H7 (cell line): ENCODE data around the gene AFG3L2. TPM values are rescaled to one million over a fixed set of nuclear protein-coding genes. Genes with fewer than 3 reads are reported as not detected.
"Not testable (repeated sequence)": the region's sequence is repeated elsewhere in the genome, so short reads cannot be mapped to it uniquely, and the experiment has no call there.

Experiments
- DNase-seq: peaks from one replicate; pipeline ENCODE4 v3.0.0; 2012
- H3K27me3 ChIP-seq: 2 replicates; pipeline ENCODE4 v1.6.0; 2011; ENCODE audit warnings: mild to moderate bottlenecking, low read length; ENCODE audit not compliant: control insufficient read depth, insufficient read depth
- H3K36me3 ChIP-seq: replicated peaks from 2 replicates; pipeline ENCODE4 v1.5.1; 2011; ENCODE audit warnings: low read length; ENCODE audit not compliant: control insufficient read depth, insufficient read depth
- H3K4me3 ChIP-seq: 2 replicates; pipeline ENCODE4 v1.5.1; 2011; ENCODE audit warnings: low read depth, mild to moderate bottlenecking, control low read depth, low read length, moderate library complexity; ENCODE audit not compliant: insufficient read depth
- total RNA-seq: library from RNA; depleted of rRNA; stranded (reverse); fragments of >200 nt; shearing (Covaris generic); gene quantifications from 2 replicates; pipeline ENCODE4 v1.2.3, GENCODE V29; 2014; rRNA removed

The AFG3L2 gene
- total RNA-seq = 108 and 132 TPM in 2 replicates

DNA sequence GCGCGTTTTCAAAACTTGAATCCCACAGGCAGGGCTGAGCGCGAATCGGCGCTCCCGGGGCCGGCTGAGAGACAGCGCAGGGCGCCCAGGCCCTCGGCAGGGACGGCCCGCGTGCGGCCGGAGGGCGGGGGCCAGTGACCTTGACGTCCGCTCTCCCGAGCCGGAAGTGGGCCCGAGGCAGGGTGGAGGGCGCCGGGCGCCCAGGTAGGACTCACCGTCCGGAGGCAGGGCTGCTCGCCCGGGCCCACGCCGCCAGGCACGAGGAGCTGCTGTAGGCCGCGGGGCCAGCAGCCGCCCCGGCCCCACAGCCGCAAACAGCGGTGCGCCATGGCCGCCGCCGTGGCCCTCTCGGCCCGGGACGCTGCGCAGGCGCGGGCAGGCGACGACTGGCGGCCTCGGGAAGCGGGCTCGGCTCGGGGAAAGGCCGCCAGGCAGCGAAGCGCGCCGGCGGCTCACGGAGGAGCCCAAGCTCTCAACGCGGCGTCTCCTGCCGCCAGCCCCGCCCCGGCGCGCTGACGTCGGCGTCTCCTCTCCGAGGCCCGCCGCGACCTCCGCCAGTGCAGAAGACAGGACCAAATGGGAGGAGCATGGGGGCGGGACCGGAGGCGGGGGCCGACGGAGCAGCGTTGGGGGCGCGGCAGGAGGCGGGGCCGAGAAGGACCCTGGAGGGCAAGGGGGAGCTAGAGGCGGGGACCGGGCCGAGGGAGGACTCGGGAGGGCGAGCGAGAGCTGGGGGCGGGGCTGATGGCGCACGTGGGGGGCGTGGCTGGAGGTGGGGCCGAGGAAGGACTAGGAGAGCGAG lies at the start of gene AFG3L2:
Gene AFG3L2, minus strand, starts transcription at position 474 of the 802 bp plus-strand sequence. Its CDS starts 145 bp downstream, at position 329.
- Histone ChIP-seq H3K4me3 (peak within 1 kb of the TSS; percentile 81), H3K27me3 (no peaks in the 10 kb centered on the region), H3K36me3 (no peaks in the 10 kb centered on the region)
- peak; percentile 99 for DNase-seq

DNA sequence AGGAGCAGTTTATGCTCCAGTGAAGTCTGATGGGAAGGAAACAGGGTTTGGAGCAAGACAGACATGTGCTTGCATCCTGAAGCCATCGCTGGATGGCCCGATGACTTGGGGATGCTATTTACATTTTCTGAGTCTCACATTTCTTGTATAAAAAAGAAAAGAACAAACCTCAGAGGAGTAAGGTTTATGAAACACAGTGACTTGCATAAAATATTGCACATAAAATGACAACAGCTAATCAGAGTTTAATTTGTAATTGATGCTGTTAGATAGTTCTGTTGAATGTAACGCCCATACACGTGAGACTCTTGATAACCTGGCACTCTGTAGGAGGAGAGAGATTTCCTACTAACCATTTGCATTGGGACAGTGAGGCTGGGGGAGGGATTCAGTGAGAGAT lies 47.2 kb upstream of the AFG3L2 start:
- no peak for DNase-seq
- Histone ChIP-seq H3K4me3 (no peak overlapping the region), H3K27me3 (no peaks in the 10 kb centered on the region), H3K36me3 (no peaks in the 10 kb centered on the region; the same call in 1 of the 2 replicates)

DNA sequence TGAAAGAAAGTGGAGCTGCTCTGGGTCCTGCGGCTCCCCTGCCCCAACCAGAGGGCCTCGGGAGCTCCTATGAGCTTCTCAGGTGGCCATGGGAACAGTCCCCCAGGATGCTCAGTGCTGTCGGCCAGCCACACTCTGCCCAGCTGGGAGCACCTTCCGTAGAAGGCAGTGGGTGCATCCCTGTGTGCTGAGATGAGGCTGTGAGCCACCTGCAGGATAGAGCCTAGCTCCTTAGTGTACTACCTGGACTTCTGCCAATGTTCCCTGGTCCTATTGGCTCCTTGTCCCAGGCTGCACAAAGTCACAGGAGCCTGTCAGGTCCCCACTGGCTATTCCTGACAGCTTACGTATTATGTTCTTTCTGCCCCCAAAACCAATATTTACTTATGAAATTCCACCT lies 46.8 kb upstream of the AFG3L2 start:
- no peak for DNase-seq
- Histone ChIP-seq H3K36me3 (no peaks in the 10 kb centered on the region; the same call in 1 of the 2 replicates), H3K4me3 (no peak overlapping the region), H3K27me3 (no peaks in the 10 kb centered on the region)

DNA sequence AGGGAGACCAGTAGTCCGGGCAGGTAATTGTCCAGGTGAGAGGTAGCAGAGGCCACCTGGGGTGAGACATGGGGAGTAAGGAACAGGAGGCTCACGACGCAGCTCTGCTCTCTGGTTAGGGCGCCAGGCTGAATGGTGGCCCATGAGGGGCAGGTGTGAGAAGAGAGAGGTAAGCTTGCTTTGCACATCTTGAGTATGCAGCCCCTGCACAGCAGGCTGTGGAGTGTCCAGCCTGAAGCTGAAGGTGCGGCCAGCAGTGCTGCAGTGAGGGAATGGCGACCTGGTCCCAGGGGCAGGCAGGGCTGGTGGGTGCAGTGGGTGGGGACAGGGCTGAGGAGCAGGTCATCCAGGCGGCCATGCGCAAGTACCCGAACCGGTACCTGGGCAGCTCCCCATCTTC lies 46.4 kb upstream of the AFG3L2 start:
- no peaks in the 10 kb centered on the region for H3K27me3 ChIP-seq
- no peaks in the 10 kb centered on the region; the same call in 1 of the 2 replicates for H3K36me3 ChIP-seq
- H3K4me3 ChIP-seq = no peak overlapping the region
- DNase-seq = no peak

DNA sequence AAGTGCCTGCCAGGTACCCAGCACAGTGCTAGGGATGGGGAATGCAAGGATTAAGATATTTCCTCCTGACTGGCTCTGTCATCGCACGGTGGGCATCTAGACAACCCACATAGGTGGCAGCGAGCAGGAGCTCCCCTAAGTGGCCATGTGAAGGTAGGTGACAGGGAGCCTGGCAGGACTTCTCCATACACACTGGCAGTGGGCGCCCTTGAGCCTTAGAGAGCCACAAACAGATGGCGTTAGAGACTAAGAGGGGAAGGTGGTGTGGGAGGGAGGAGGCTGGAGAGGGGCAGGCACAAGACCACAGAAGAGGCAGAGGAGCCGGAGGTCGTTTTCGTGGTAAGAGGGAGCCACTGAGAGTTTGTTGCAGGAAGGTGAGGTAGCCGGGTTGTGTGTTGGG lies 45.9 kb upstream of the AFG3L2 start:
- H3K4me3 ChIP-seq = no peak overlapping the region
- peak; percentile 59 for DNase-seq
- no peaks in the 10 kb centered on the region; the same call in 1 of the 2 replicates for H3K36me3 ChIP-seq
- H3K27me3 ChIP-seq = no peaks in the 10 kb centered on the region; the same call in 1 of the 2 replicates

DNA sequence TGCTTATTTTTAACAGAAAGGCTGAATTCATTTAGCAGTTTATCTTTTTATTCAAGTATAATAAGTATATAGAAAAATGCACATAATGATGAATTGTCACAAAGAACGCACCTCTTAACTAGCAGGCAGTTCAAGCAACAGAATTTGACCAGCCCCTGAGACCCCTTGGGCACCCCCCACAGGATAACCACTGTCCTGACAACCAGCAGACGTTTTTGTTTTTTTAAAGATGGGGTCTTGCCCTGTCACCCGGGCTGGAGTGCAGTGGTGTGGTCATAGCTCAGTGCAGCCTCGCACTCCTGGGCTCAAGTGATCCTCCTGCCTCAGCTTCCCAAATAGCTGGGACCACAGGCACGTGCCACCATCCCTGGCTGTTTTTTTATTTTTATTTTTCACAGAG lies 44.7 kb upstream of the AFG3L2 start:
- H3K4me3 ChIP-seq = no peak overlapping the region
- no peaks in the 10 kb centered on the region; the same call in 1 of the 2 replicates for H3K27me3 ChIP-seq
- peak; percentile 70 for DNase-seq
- H3K36me3 ChIP-seq = no peaks in the 10 kb centered on the region; the same call in 1 of the 2 replicates

DNA sequence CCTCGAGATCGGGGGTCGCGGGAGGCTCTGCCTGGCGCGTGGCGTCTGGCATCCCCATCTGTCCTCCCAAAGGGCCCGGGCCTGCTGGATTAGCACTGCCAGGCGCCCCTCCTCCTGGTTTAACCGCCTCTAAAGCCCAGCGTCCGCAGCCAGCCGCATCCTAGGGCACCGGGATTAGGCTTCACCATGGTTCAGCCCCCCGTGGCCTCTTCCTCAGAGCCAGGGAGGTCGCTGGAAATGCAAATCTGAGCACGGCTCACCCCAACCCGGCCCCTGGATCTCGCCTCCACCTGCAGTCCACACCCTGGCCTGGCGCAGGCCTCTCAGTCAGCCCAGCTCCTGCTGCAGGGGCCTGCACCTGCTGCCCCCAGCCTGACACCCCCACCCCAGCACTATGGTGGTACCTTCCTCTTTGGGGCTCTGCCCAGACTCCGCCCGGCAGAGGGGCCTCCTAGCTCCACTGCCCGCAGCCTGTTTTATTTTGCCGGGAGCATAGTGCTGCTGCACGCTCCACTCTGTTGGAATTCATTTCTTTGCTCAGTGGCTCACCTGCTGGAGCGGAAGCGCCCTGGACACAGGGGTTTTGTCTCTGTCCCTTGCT lies 43.9 kb upstream of the AFG3L2 start:
- DNase-seq = peak; percentile 92
- no peaks in the 10 kb centered on the region; the same call in 1 of the 2 replicates for H3K27me3 ChIP-seq
- H3K36me3 ChIP-seq = no peaks in the 10 kb centered on the region
- peak overlapping the region; percentile 36 for H3K4me3 ChIP-seq

DNA sequence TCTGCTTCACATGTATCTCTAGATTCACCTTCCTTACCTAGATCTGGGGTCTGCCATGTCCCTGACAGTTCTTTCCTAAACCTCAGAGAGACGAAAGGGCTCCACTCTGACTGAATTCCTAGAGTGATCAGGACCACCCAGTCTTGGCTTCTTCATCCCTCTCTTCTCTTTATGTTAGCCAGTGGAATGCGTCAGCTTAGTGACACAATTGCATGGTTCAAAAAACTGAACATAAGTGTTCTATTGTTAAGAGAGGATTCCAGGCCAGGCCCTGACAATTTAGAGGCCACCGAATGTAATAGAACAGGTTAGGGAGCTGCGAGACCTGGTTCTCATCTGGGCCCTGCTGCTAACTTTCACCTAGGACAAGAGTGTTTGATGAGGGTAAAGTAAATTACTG lies 40.7 kb upstream of the AFG3L2 start:
- Histone ChIP-seq H3K4me3 (no peak overlapping the region), H3K27me3 (no peaks in the 10 kb centered on the region; the same call in 1 of the 2 replicates), H3K36me3 (no peaks in the 10 kb centered on the region)
- no peak for DNase-seq

DNA sequence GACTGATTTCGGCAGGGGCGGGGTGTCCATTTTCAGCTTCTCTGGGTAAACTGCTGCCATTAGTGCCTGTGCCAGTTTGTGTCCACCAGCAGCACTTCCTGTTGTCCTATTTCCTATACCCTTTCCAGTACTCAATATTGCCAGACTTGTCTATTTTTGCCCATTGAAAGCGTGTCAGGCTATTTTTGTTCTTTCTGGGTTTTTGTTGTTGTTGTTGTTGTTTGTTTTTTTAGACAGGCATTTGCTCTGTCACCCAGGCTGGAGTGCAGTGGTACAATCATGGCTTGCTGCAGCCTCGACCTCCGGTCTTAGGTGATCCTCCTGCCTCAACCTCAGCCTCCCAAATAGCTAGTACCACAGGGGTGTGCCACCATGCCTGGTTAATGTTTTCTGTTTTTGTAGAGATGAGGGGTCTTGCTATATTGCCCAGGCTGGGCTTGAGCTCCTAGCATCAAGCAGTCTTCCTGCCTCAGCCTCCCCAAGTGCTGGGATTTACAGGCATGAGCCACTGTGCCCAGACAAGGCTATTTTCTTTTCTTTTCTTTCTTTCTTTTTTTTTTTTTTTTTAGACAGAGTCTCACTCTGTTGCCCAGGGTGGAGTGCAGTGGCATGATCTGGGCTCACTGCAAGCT lies 39.2 kb upstream of the AFG3L2 start:
- no peak overlapping the region for H3K4me3 ChIP-seq
- no peaks in the 10 kb centered on the region; the same call in 1 of the 2 replicates for H3K27me3 ChIP-seq
- DNase-seq = no peak
- no peaks in the 10 kb centered on the region for H3K36me3 ChIP-seq

DNA sequence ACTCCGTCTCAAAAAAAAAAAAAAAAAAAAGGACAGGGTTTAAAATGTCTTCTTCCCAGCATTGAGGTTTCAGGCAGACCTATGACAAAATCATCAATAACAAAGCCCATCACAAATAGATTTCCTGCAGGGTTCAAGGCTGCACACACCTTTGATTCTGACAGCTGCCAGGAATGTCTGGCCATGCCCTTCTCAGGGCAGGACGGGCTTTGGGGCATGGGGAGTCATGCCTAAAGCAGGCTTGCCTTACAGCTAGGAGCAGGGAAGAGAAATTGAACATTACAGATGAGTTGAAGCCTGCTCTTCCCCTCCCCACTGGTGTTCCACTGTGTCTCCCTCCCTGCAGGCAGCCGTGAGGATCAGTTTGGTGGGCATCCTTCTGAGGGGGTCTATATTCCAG lies 34.4 kb upstream of the AFG3L2 start:
- DNase-seq = no peak
- H3K27me3 ChIP-seq = peaks cover 8% of the 10 kb centered on the region
- no peak overlapping the region for H3K4me3 ChIP-seq
- H3K36me3 ChIP-seq = no peaks in the 10 kb centered on the region

DNA sequence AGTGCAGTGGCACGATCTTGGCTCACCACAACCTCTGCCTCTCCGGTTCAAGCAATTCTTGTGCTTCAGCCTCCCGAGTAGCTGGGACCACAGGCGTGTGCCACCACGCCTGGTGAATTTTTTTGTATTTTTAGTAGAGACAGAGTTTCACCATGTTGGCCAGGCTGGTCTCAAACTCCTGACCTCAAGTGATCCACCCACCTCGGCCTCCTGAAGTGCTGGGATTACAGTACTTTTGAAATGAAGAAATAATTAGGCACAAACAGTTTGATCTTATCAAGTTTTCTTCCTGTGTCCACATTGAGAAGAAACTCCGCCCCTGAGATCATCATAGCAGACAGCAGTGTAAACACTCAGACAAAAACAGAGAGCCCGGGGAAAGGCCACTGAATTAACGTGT lies 33.7 kb upstream of the AFG3L2 start:
- H3K4me3 ChIP-seq, DNase-seq, H3K36me3 ChIP-seq: not testable (repeated sequence)
- peaks cover 15% of the 10 kb centered on the region for H3K27me3 ChIP-seq

DNA sequence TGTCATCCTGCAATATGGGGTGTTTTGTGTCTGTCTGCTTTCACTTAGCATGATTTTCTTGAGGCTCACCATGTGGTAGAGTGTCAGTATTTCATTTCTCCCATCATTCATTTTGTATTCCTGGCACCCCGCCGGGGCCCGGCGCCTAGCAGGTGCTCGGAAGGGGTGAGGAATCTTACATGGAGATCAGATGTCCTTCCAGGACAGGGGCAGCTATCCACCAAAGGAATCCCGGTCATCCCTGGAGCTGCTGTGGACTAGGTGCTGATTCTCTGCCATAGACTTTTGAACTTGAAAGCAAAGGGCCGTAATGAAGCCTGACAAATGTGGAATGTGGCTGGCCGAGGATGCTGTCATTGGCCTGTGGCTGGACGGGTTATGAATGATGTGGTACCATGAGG lies 33.1 kb upstream of the AFG3L2 start:
- H3K27me3 ChIP-seq = peaks cover 17% of the 10 kb centered on the region
- no peaks in the 10 kb centered on the region for H3K36me3 ChIP-seq
- DNase-seq = no peak
- no peak overlapping the region for H3K4me3 ChIP-seq

DNA sequence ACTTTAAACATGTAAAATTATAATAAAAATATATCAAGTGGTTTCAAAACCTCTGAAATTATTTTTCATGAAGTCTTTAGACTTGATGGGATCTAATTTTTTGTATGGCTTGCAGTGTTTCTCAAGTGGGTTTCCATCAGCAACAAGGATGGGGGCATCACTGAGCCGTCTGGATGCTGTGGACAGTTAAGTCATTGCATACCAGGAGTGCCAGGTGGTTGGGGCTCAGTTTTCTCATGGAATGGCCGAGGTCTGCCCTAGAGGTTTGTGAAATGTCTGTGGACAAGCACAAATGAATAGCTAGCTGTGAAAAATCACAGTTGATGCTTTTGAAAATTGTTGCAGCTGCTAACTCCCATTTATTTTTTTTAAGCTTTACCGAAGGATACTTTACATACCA lies 32.4 kb upstream of the AFG3L2 start:
- peak; percentile 35 for DNase-seq
- no peaks in the 10 kb centered on the region for H3K36me3 ChIP-seq
- peaks cover 17% of the 10 kb centered on the region for H3K27me3 ChIP-seq
- no peak overlapping the region for H3K4me3 ChIP-seq

DNA sequence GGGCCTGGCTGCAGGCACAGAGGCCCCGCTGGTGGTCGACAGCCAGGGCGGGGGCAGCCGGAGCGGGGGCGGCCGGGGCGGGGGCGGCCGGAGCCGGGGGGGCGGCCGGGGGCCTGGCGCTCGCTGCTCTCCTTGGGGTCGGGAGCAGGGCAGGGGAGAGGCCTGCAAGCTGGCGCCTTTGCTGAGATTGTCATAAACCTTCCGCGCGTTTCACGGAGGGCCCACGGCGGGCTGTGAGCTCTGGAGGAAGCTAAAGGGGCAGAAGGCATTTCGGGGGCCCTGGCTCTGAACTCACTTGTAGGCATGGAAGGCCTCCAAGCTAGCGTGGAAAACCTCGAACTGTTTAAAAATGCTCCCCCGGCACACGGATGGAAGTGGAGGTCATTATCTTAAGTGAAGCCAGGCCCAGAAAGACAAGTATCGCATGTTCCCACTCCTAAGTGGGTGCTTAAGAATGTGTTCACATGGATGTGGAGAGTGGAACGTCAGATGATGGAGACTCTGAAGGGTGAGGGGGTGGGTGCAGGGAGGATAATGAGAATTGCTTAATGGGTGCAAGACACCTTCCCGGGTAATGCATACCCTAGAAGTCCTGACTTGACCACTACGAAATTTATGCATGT lies 31.3 kb upstream of the AFG3L2 start:
- Histone ChIP-seq H3K27me3 (peaks cover 17% of the 10 kb centered on the region), H3K4me3 (peak overlapping the region; percentile 65), H3K36me3 (no peaks in the 10 kb centered on the region)
- no peak for DNase-seq
